ENCODE results near the gene SYNPR.

SYNPR gene

GRCh38 chr3:63304421-63304820 lies 26.3 kb downstream of the SYNPR start:
- no peak for DNase-seq (ENCODE audit: low spot score)

- DNase-seq (ENCODE audit: low spot score) = no peak
Measured at GRCh38 chr3:63308072-63308471, 30.0 kb downstream of the SYNPR start.

GRCh38 chr3:63309768-63310167 lies 31.7 kb downstream of the SYNPR start:
- DNase-seq (ENCODE audit: low spot score) = no peak

GRCh38 chr3:63323766-63324165 lies 45.7 kb downstream of the SYNPR start:
- no peak for DNase-seq (ENCODE audit: low spot score)

- DNase-seq (ENCODE audit: low spot score) = no peak
Measured at GRCh38 chr3:63324621-63325020, 46.5 kb downstream of the SYNPR start.

GRCh38 chr3:63325386-63325785 lies 47.3 kb downstream of the SYNPR start:
- no peak for DNase-seq (ENCODE audit: low spot score)

- peak; percentile 13 for DNase-seq (ENCODE audit: low spot score)
Measured at GRCh38 chr3:63328365-63328764, 50.3 kb downstream of the SYNPR start.

- no peak for DNase-seq (ENCODE audit: low spot score)
Measured at GRCh38 chr3:63331520-63331919, 53.4 kb downstream of the SYNPR start.

GRCh38 chr3:63333815-63334214 lies 55.7 kb downstream of the SYNPR start:
- no peak for DNase-seq (ENCODE audit: low spot score)

- no peak for DNase-seq (ENCODE audit: low spot score)
Measured at GRCh38 chr3:63338351-63338750, 60.2 kb downstream of the SYNPR start.

- DNase-seq (ENCODE audit: low spot score) = peak; percentile 83
Measured at GRCh38 chr3:63343674-63344073, 65.6 kb downstream of the SYNPR start.

GRCh38 chr3:63344661-63345060 lies 66.6 kb downstream of the SYNPR start:
- DNase-seq (ENCODE audit: low spot score) = no peak

- DNase-seq (ENCODE audit: low spot score) = peak; percentile 69
Measured at GRCh38 chr3:63349583-63350573, 71.8 kb downstream of the SYNPR start.

- DNase-seq (ENCODE audit: low spot score) = peak; percentile 59
Measured at GRCh38 chr3:63351159-63352007, 73.3 kb downstream of the SYNPR start.

- DNase-seq (ENCODE audit: low spot score) = no peak
Measured at GRCh38 chr3:63352008-63352279, 73.8 kb downstream of the SYNPR start.

- peak; percentile 75 for DNase-seq (ENCODE audit: low spot score)
Measured at GRCh38 chr3:63353383-63353782, 75.3 kb downstream of the SYNPR start.

GRCh38 chr3:63354160-63354559 lies 76.1 kb downstream of the SYNPR start:
- no peak for DNase-seq (ENCODE audit: low spot score)

- DNase-seq (ENCODE audit: low spot score) = peak; percentile 66
Measured at GRCh38 chr3:63355809-63356208, 77.7 kb downstream of the SYNPR start.

- peak; percentile 45 for DNase-seq (ENCODE audit: low spot score)
Measured at GRCh38 chr3:63364495-63364894, 86.4 kb downstream of the SYNPR start.

- DNase-seq (ENCODE audit: low spot score) = no peak
Measured at GRCh38 chr3:63364910-63365309, 86.8 kb downstream of the SYNPR start.

GRCh38 chr3:63365671-63366070 lies 87.6 kb downstream of the SYNPR start:
- DNase-seq (ENCODE audit: low spot score) = no peak

- no peak for DNase-seq (ENCODE audit: low spot score)
Measured at GRCh38 chr3:63370094-63370493, 92.0 kb downstream of the SYNPR start.

GRCh38 chr3:63383040-63383439 lies 104.9 kb downstream of the SYNPR start:
- no peak for DNase-seq (ENCODE audit: low spot score)

Data from GM03348 (cell line).